K562 (cell line): ENCODE results near the gene ALOX12B. TPM values are rescaled to one million over a fixed set of nuclear protein-coding genes. Genes with fewer than 3 reads are reported as not detected.

ENCODE experiments used
- ATAC-seq: fragments of 200-7000 bp; cut with Tn5 transposase; 3 replicates; pipeline ENCODE4 v1.9.1; 2020; ENCODE audit warnings: moderate library complexity
- BruUV-seq: library from RNA; stranded (reverse); fragments of 400-500 nt; replicated peaks from 2 replicates; lab custom pipeline; 2021; lab: Mats Ljungman, UMichigan
- CTCF ChIA-PET: fragments of 300-600 bp; formaldehyde crosslinking; extraction: SDS; loops from one replicate; lab custom pipeline; 2021; ENCODE audit warnings: low intra/inter-chr PET ratio; lab: Yijun Ruan, JAX
- POLR2A ChIA-PET: fragments of 300-600, 350-650 bp; sonication (Branson Sonifier 250); formaldehyde crosslinking; extraction: SDS; loops from one replicate; lab custom pipeline; 2021; ENCODE audit warnings: antibody characterized with exemption, inconsistent platforms; lab: Yijun Ruan, JAX
- DNase-seq, 4 experiments: peaks; one replicate each; pipeline versions ENCODE4 v3.0.0 to v3.0.0-alpha.2; 2011 to 2018; ENCODE audit warnings: low spot score in 3 of 4, mixed read lengths in 3 of 4; ENCODE audit errors: extremely low read depth in 1 of 4
- FAIRE-seq: peaks from 2 replicates; lab custom pipeline; 2011; peaks lifted over from hg19 to GRCh38; lab: Jason Lieb, UNC
- H2AFZ ChIP-seq: 2 replicates; pipeline ENCODE4 v1.6.0; 2011; ENCODE audit warnings: low read depth, low read length, control low read depth, inconsistent platforms
- H3K27ac ChIP-seq: fragments of 200-600 bp; 3 replicates; pipeline ENCODE4 v1.8.0; 2011; ENCODE audit warnings: low read depth, mild to moderate bottlenecking, control low read depth, inconsistent platforms, low read length, moderate library complexity, mixed read lengths; ENCODE audit errors: extremely low read depth
- H3K27me3 ChIP-seq, 2 experiments: fragments of 300-600 bp in 1 of 2; 2 replicates in 1 of 2; 3 replicates in 1 of 2; pipeline versions ENCODE4 v1.6.0 to v1.8.0; 2011; ENCODE audit warnings: inconsistent platforms in 2 of 2, low read length in 2 of 2, mild to moderate bottlenecking in 1 of 2, mixed read lengths in 1 of 2, moderate library complexity in 1 of 2; ENCODE audit not compliant: control insufficient read depth in 2 of 2, insufficient read depth in 2 of 2
- H3K36me3 ChIP-seq: fragments of 300-600 bp; 3 replicates; pipeline ENCODE4 v1.8.0; 2011; ENCODE audit warnings: mild to moderate bottlenecking, low read length, inconsistent platforms; ENCODE audit not compliant: control insufficient read depth, insufficient read depth
- H3K4me1 ChIP-seq, 2 experiments: fragments of 200-600 bp in 1 of 2; replicated peaks in 1 of 2; 2 replicates in 1 of 2; 3 replicates in 1 of 2; pipeline versions ENCODE4 v1.5.1 to v1.8.0; 2011; ENCODE audit warnings: inconsistent platforms in 2 of 2, low read length in 2 of 2, mild to moderate bottlenecking in 1 of 2, mixed read lengths in 1 of 2, moderate library complexity in 1 of 2; ENCODE audit not compliant: control insufficient read depth in 2 of 2, insufficient read depth in 2 of 2
- H3K4me2 ChIP-seq: 2 replicates; pipeline ENCODE4 v1.6.1; 2011; ENCODE audit warnings: low read length, control low read depth, inconsistent platforms, mixed read lengths; ENCODE audit not compliant: insufficient read depth
- H3K4me3 ChIP-seq: fragments of 200-600 bp; sonication (generic), shearing (Covaris generic); 2 replicates; pipeline ENCODE4 v1.5.1; 2016; ENCODE audit warnings: control low read depth, inconsistent platforms
- H3K79me2 ChIP-seq: fragments of 200-600 bp; 3 replicates; pipeline ENCODE4 v1.8.0; 2011; ENCODE audit warnings: low read length, inconsistent platforms; ENCODE audit not compliant: control insufficient read depth, insufficient read depth
- H3K9ac ChIP-seq, 2 experiments: 2 replicates each; pipeline versions ENCODE4 v1.6.0 to v1.6.1; 2011; ENCODE audit warnings: low read depth in 2 of 2, low read length in 2 of 2, control low read depth in 1 of 2, inconsistent platforms in 1 of 2, mild to moderate bottlenecking in 1 of 2, mixed read lengths in 1 of 2; ENCODE audit not compliant: insufficient read depth in 1 of 2
- H3K9me1 ChIP-seq: one replicate; pipeline ENCODE4 v1.6.0; 2011; ENCODE audit warnings: inconsistent platforms, mild to moderate bottlenecking, low read length, moderate library complexity; ENCODE audit not compliant: control insufficient read depth, insufficient read depth
- H3K9me3 ChIP-seq: replicated peaks from 2 replicates; pipeline ENCODE4 v1.5.1; 2011; ENCODE audit warnings: low read depth, low read length, inconsistent platforms; ENCODE audit not compliant: control insufficient read depth, insufficient read depth
- H4K20me1 ChIP-seq: replicated peaks from 2 replicates; pipeline ENCODE4 v1.6.1; 2011; ENCODE audit warnings: low read length, inconsistent platforms, mixed read lengths; ENCODE audit not compliant: control insufficient read depth, insufficient read depth
- ADNP ChIP-seq: fragments of 200-800 bp; sonication (Bioruptor generic); IDR thresholded peaks from 2 replicates; pipeline ENCODE4 v1.6.1; 2016; ENCODE audit warnings: missing genetic modification characterization, missing compliant biosample characterization
- CBFB ChIP-seq: sonication (generic); formaldehyde crosslinking; IDR thresholded peaks from 2 replicates; pipeline ENCODE4 v1.4.0; 2020; ENCODE audit warnings: mild to moderate bottlenecking, missing genetic modification reagents
- MLLT1 ChIP-seq, 2 experiments: fragments of 450-650 bp; IDR thresholded peaks; 2 replicates each; pipeline ENCODE4 v1.6.1; 2016
- MTA1 ChIP-seq: fragments of 450-650 bp; IDR thresholded peaks from 2 replicates; pipeline ENCODE4 v1.6.1; 2017; ENCODE audit warnings: borderline replicate concordance
- POLR3A ChIP-seq: IDR thresholded peaks from 2 replicates; pipeline ENCODE4 v1.6.1; 2011; ENCODE audit warnings: borderline replicate concordance, mild to moderate bottlenecking, moderate library complexity; ENCODE audit not compliant: insufficient read length, insufficient read depth; ENCODE audit errors: extremely low read depth
- SMARCA5 ChIP-seq: fragments of 450-650 bp; IDR thresholded peaks from 2 replicates; pipeline ENCODE4 v1.6.1; 2016
- SRSF1 ChIP-seq: fragments of 200-400 bp; formaldehyde crosslinking; IDR thresholded peaks from 2 replicates; pipeline ENCODE4 v1.6.1; 2017; ENCODE audit warnings: mild to moderate bottlenecking, low read depth, low read length, moderate library complexity
- TRIM24 ChIP-seq, 2 experiments: fragments of 450-650 bp; IDR thresholded peaks; 2 replicates each; pipeline ENCODE4 v1.6.1; 2016
- ZBTB17 ChIP-seq: fragments of 450-650 bp; formaldehyde crosslinking; IDR thresholded peaks from 2 replicates; pipeline ENCODE4 v1.4.0; 2020; ENCODE audit warnings: mild to moderate bottlenecking
- ZFP1 ChIP-seq: fragments of 450-650 bp; formaldehyde crosslinking; IDR thresholded peaks from 2 replicates; pipeline ENCODE4 v1.4.0; 2020; ENCODE audit warnings: mild to moderate bottlenecking, mixed read lengths
- ZNF75A ChIP-seq: fragments of 450-650 bp; formaldehyde crosslinking; IDR thresholded peaks from 2 replicates; pipeline ENCODE4 v1.4.0; 2020; ENCODE audit warnings: mild to moderate bottlenecking
- WGBS: fragments of 100-300 bp; shearing (Covaris generic); methylation state at CpG from one replicate; pipeline ENCODE4 v1.1.6; 2016; ENCODE audit warnings: low coverage, mixed read lengths; ENCODE audit not compliant: insufficient coverage; ENCODE audit errors: missing lambda C conversion rate; 5-methylcytosine and 5-hydroxymethylcytosine counted together
- in situ Hi-C: fragments of 300-500 bp; cut with MboI; formaldehyde crosslinking; loops from 4 replicates; pipeline ENCODE4 v1.15.0; 2018; ENCODE audit warnings: inconsistent platforms, mixed read lengths
- intact Hi-C: fragments of 100-400 bp; cut with micrococcal nuclease; formaldehyde crosslinking; loops from 2 replicates; pipeline ENCODE4 v1.14.2; 2022
- polyA plus RNA-seq, 8 experiments: library from polyadenylated mRNA; depleted of rRNA in 4 of 8; stranded (reverse) in 5 of 8; unstranded in 3 of 8; fragments of >200 nt; fragmentation: Nextera tagmentation in 2 of 8; fragmentation: Illumina TruSeq in 1 of 8; extraction: Ambion mirVana in 2 of 8; extraction: Trizol in 1 of 8; gene quantifications; 2 replicates each; pipeline versions ENCODE4 v1.2.1 to v1.2.3, GENCODE V29; 2011 to 2014; ENCODE audit warnings: inconsistent platforms in 1 of 8, missing spikeins in 1 of 8
- total RNA-seq, 7 experiments: library from RNA; depleted of rRNA in 6 of 7; stranded (reverse); fragments of >200 nt in 6 of 7; fragmentation: Illumina TruSeq in 2 of 7; extraction: Trizol in 2 of 7; gene quantifications; 2 replicates each; pipeline versions ENCODE4 v1.2.1 to v1.2.3, GENCODE V29; 2011 to 2021; ENCODE audit warnings: low replicate concordance in 1 of 7
- TF ChIP-seq, protein P1 (sequence below): sonication (generic); formaldehyde crosslinking; IDR thresholded peaks from 2 replicates; pipeline ENCODE4 v1.8.0; 2022; ENCODE audit warnings: mild to moderate bottlenecking, missing genetic modification reagents
- TF ChIP-seq, protein P2 (sequence below), 2 experiments: fragments of 250-450 bp in 1 of 2; fragments of 450-650 bp in 1 of 2; sonication (Bioruptor Pico) in 1 of 2; IDR thresholded peaks; 2 replicates each; pipeline versions ENCODE4 v1.6.1 to v1.8.0; 2016 to 2021; ENCODE audit warnings: mild to moderate bottlenecking in 2 of 2, moderate library complexity in 2 of 2, missing compliant biosample characterization in 1 of 2, missing genetic modification characterization in 1 of 2

The ALOX12B gene
- total and polyA plus RNA-seq, 9 of the 15 experiments (the other 6 are each of a cell fraction or from before 2014, with no cell fraction given), result not detected

DNA sequence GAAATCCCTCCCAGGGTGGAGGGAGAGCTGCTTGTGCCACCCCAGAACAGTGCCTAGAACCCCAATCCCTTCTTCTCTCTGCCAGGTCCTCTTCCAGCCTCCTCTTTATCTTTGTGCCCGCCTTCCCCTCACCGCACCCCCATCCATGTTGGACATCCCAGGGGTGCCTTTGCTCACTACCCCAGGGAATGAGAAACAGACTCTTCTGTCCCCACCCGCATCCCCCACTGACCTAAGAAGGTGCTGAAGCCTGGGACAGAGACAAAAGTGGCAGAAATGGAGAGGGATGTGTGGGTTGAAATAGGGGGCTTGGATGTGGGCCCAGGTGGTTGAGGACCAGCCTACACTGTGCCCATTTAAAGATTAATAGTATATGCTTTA, 31.7 kb downstream of the ALOX12B start:
- Histone ChIP-seq H3K79me2 (no peaks in the 10 kb centered on the region), H3K4me1 (no peaks in the 10 kb centered on the region; a peak in 1 of 5 replicates), H4K20me1 (no peaks in the 10 kb centered on the region), H3K4me3 (no peak overlapping the region), H3K4me2 (no peak overlapping the region), H2AFZ (no peak overlapping the region), H3K36me3 (no peaks in the 10 kb centered on the region), H3K9me1 (no peaks in the 10 kb centered on the region), H3K27me3 (peaks cover 2 to 12% of the 10 kb centered on the region in 2 experiments; a peak in 2 of 5 replicates), H3K9ac (no peak overlapping the region), H3K9me3 (no peaks in the 10 kb centered on the region), H3K27ac (no peak overlapping the region)
- BruUV-seq, result no TSS peak
- intact Hi-C loops, result loop anchor here (2.0 to 10.0 kb wide), 2 partner anchors 61 to 143 kb away; no protein-coding TSS in a partner anchor
- in situ Hi-C loops, result loop anchor here (5.0 to 25.0 kb wide), 3 partner anchors 144 to 931 kb away; partner anchors contain the start of gene MFSD6L
- FAIRE-seq (no peak), ATAC-seq (no peak), DNase-seq (no peak)
- WGBS, result 0% methylated on average over 1 of the region's 3 CpGs
- CTCF ChIA-PET, result interaction anchor here (3.4 kb wide), 1 partner anchor 39 kb away, joined by 17 read pairs; no protein-coding TSS in a partner anchor
- TF ChIP-seq CBFB (CRISPR knock-in tag) (no peak), ZFP1 (no peak), ZBTB17 (no peak), SMARCA5 (no peak), ADNP (tag) (no peak), MLLT1 (IDR thresholded peaks at IDR 0.05) (no peak), ZNF75A (CRISPR knock-in tag) (no peak), SRSF1 (no peak), MTA1 (no peak), POLR3A (no peak), TRIM24 (IDR thresholded peaks at IDR 0.05) (no peak)
- TF ChIP-seq, protein P1, sequence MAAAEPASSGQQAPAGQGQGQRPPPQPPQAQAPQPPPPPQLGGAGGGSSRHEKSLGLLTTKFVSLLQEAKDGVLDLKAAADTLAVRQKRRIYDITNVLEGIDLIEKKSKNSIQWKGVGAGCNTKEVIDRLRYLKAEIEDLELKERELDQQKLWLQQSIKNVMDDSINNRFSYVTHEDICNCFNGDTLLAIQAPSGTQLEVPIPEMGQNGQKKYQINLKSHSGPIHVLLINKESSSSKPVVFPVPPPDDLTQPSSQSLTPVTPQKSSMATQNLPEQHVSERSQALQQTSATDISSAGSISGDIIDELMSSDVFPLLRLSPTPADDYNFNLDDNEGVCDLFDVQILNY, result no peak
- TF ChIP-seq, protein P2, sequence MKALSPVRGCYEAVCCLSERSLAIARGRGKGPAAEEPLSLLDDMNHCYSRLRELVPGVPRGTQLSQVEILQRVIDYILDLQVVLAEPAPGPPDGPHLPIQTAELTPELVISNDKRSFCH (CRISPR knock-in tag; IDR thresholded peaks at IDR 0.05), result no peak
- TF ChIP-seq, protein P2 (tag; IDR thresholded peaks at IDR 0.05), result no peak
- POLR2A ChIA-PET, result no interaction called here
